Esophagus squamous epithelium (tissue), 5 donors: ENCODE data around the gene SLC12A8. TPM values are rescaled to one million over a fixed set of nuclear protein-coding genes. Genes with fewer than 3 reads are reported as not detected.
A peak's percentile ranks its signal among the peaks of the same experiment; 100 is the strongest.

ENCODE experiments used
- DNase-seq: peaks from one replicate; lab custom pipeline; 2025; lab: John Stamatoyannopoulos, UW
- H3K27ac ChIP-seq, 4 donors: fragments of 200-600 bp; sonication (generic); one replicate each; pipeline ENCODE4 v1.5.1; 2016 to 2019; ENCODE audit warnings: mild to moderate bottlenecking in 1 of 4
- H3K27me3 ChIP-seq, 4 donors: fragments of 200-600 bp; sonication (generic); 1 replicate in 3 of 4; 2 replicates in 1 of 4; pipeline versions ENCODE4 v1.5.1 to v1.6.0; 2017 to 2021; ENCODE audit warnings: antibody characterized with exemption in 1 of 4
- H3K36me3 ChIP-seq, 3 donors: fragments of 200-600 bp; sonication (generic); one replicate each; pipeline ENCODE4 v1.5.1; 2016 to 2019
- H3K4me1 ChIP-seq, 3 donors: fragments of 200-600 bp; sonication (generic); one replicate each; pipeline ENCODE4 v1.5.1; 2017 to 2019
- H3K4me3 ChIP-seq, 4 donors: fragments of 200-600 bp; sonication (generic); 1 replicate in 3 of 4; 2 replicates in 1 of 4; pipeline ENCODE4 v1.5.1; 2016 to 2019; ENCODE audit warnings: mild to moderate bottlenecking in 2 of 4, moderate library complexity in 1 of 4
- H3K9me3 ChIP-seq, 3 donors: fragments of 200-600 bp; sonication (generic); one replicate each; pipeline ENCODE4 v1.5.1; 2016 to 2019
- POLR2A ChIP-seq, 4 donors: fragments of 450-650 bp; IDR thresholded peaks; one replicate each; pipeline ENCODE4 v1.6.1; 2017; ENCODE audit warnings: antibody characterized with exemption in 4 of 4, mild to moderate bottlenecking in 4 of 4, moderate library complexity in 3 of 4
- WGBS, 2 donors: methylation state at CpG; one replicate each; pipeline ENCODE4 v1.1.5; 2018; 5-methylcytosine and 5-hydroxymethylcytosine counted together
- intact Hi-C: fragments of 100-400 bp; cut with DNase I; formaldehyde crosslinking; loops from one replicate; pipeline ENCODE4 v1.15.0; 2022
- total RNA-seq, 4 donors: library from RNA; depleted of rRNA; stranded (reverse); fragments of >200 nt; gene quantifications; one replicate each; pipeline ENCODE4 v1.1.0, GENCODE V29; 2016
- TF ChIP-seq, protein P1 (sequence below), 6 experiments: fragments of 450-650 bp in 4 of 6; fragments of 200-600 bp in 2 of 6; sonication (generic) in 2 of 6; IDR thresholded peaks; one replicate each; pipeline ENCODE4 v1.5.1; 2016 to 2019; ENCODE audit warnings: antibody characterized with exemption in 6 of 6, mild to moderate bottlenecking in 4 of 6, moderate library complexity in 4 of 6
- donor health status: DM: yes; HTN: yes; CAD: no.

The SLC12A8 gene
- total RNA-seq, 4 donors from 2014 or later: 9.9 to 15.9 (median 13.8) TPM

DNA sequence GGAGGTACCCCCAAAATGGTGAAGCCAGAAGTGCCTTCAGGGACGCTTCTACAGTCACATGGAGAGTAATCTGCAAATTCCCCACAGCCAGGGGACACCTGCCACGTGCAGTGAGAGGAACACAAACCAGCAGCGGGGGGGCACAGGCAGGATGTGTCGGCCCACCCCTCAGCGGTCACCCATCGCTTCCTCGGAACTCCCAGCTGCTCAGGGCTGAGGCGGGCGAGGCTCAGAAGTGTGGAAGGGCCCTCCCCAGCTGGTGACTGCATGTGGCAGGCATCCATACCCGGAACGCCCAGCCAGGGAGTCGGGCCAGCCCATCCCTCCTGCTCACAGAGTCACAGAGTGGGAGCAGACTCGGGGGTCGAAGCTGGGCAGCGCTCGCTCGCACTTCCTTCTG, 63.7 kb downstream of the SLC12A8 start:
- Histone ChIP-seq H3K4me3 (no peak overlapping the region), H3K4me1 (peaks cover 24 to 63% (median 28%) of the 10 kb centered on the region in 3 donors), H3K27me3 (no peaks in the 10 kb centered on the region), H3K9me3 (no peaks in the 10 kb centered on the region), H3K27ac (peak overlapping the region; percentile 25 to 66 (median 52)), H3K36me3 (no peaks in the 10 kb centered on the region)
- no peak for DNase-seq
- intact Hi-C loops: loop anchor here (10.0 kb wide), 1 partner anchor 94 kb away; the partner anchor contains the start of gene HEG1
- WGBS, 2 donors: 51% methylated on average over 6 of the region's 17 CpGs; no CpG with 5 or more reads in 1 of the 2 donors
- TF ChIP-seq POLR2A (IDR thresholded peaks at IDR 0.05): no peak
- TF ChIP-seq, protein P1, sequence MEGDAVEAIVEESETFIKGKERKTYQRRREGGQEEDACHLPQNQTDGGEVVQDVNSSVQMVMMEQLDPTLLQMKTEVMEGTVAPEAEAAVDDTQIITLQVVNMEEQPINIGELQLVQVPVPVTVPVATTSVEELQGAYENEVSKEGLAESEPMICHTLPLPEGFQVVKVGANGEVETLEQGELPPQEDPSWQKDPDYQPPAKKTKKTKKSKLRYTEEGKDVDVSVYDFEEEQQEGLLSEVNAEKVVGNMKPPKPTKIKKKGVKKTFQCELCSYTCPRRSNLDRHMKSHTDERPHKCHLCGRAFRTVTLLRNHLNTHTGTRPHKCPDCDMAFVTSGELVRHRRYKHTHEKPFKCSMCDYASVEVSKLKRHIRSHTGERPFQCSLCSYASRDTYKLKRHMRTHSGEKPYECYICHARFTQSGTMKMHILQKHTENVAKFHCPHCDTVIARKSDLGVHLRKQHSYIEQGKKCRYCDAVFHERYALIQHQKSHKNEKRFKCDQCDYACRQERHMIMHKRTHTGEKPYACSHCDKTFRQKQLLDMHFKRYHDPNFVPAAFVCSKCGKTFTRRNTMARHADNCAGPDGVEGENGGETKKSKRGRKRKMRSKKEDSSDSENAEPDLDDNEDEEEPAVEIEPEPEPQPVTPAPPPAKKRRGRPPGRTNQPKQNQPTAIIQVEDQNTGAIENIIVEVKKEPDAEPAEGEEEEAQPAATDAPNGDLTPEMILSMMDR (IDR thresholded peaks at IDR 0.05): no peak

DNA sequence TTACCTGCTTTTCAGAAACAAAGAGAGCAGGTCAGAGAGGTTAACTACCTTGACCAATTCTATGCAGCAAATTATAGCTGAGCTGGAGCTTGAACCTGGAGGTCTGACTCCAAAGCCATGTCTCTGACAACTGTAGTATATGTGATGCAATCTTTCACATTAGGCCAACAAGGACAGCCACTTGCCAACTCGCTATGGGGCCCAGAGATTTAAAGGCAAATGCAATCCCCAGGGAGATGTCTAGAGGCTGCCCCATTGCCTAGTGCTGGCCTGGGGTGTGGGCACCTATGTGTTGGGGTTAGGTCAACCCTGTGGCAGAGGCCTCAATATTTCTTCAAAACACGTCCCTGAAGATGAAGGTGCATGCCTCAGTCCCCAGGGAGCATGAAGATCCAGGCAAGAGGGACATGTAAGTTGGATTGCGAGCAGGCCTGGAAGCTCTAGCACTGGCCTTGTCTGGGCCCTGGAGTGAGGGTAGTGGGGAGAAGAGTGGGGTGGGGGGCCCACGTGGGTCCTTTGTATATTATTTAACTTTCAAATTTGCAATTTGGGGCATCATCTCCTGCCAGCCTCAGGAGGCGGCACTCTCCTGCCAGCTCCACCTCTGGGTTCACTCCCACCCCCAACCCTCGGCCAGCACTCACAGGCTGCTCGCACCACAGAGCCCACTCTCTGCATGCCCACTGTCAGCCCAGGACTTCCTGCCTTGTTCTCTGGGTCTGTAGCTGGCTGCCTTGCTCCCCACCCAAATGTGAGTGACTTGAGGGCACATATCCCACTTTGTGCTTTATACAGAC, 64.3 kb downstream of the SLC12A8 start:
- Histone ChIP-seq H3K27me3 (no peaks in the 10 kb centered on the region), H3K4me3 (no peak overlapping the region), H3K36me3 (no peaks in the 10 kb centered on the region), H3K4me1 (peaks cover 24 to 69% (median 33%) of the 10 kb centered on the region in 3 donors), H3K9me3 (no peaks in the 10 kb centered on the region), H3K27ac (peak overlapping the region; percentile 25 to 79 (median 54))
- WGBS, 2 donors: 69 to 82% methylated on average over 6 to 7 of the region's 7 CpGs
- DNase-seq: no peak
- TF ChIP-seq, protein P1 (IDR thresholded peaks at IDR 0.05): no peak
- no peak for TF ChIP-seq POLR2A (IDR thresholded peaks at IDR 0.05)
- intact Hi-C loops: loop anchor here (10.0 kb wide), 1 partner anchor 93 kb away; the partner anchor contains the start of gene HEG1

DNA sequence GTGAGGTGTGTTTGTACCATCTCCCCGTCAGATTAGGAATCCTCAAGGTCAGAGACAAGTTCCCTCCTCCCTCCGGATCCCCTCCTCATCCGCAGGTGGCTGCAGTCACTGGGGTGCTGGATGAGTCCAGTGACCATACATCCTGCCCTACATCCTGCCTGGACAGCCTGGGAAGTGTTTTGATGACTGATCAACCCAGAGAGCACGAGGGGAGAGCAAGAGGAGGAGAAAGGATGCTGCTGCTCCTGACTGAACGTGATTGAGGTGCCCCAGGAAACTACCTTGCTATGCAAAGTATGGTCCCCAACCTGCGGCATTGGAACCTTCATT, 65.1 kb downstream of the SLC12A8 start:
- Histone ChIP-seq H3K9me3 (no peaks in the 10 kb centered on the region), H3K4me1 (peaks cover 24 to 77% (median 33%) of the 10 kb centered on the region in 3 donors), H3K36me3 (no peaks in the 10 kb centered on the region), H3K27ac (peak overlapping the region in 3 of 4 donors; percentile 30 to 79 (median 66)), H3K27me3 (no peaks in the 10 kb centered on the region), H3K4me3 (no peak overlapping the region)
- TF ChIP-seq, protein P1 (IDR thresholded peaks at IDR 0.05): no peak
- no peak for TF ChIP-seq POLR2A (IDR thresholded peaks at IDR 0.05)
- WGBS, 2 donors: 61 to 100% methylated on average over 3 of the region's 6 CpGs
- DNase-seq: no peak
- intact Hi-C loops: loop anchor here (10.0 kb wide), 1 partner anchor 93 kb away; the partner anchor contains the start of gene HEG1

DNA sequence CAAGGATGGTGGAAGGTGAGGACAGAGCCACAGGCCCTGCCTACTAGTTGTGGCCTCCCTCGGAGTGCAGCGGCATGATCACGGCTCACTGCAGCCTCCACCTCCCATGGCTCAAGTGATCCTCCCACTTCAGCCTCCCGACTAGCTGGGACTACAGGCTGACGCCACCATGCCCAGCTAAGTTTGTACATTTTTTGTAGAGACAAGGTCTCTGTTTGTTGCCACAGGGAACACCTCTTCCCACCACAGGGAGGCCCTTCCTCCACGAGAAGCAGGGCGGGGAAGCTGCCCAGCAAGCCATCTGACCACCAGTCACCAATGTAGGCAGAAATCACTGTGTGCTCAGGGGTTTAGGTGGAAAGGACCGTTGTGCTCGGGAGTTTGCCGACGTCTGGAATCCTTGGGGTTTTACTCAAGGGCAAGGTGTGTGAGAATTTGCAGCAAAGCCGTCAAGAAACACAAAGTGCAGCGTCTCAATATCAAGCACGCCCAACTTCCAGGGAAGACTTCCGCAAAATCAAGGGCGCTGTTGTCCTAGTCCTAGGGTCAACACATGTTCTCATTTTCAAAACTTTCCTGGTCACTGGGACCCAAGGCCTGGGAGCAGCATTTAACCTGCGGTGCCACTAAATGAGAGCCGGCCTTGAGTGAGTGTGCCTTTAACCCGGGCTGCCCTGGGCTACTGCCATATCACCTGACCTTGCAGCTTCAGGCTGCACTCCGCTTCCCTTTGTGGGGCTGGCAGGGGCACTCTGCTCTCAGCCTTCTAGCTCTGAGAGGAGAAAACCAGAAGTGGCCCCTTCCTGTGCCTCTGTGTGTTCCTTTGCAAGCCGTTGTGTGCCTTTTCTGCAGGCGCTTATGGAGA, 65.7 kb downstream of the SLC12A8 start:
- intact Hi-C loops: loop anchor here (10.0 kb wide), 1 partner anchor 92 kb away; the partner anchor contains the start of gene HEG1
- no peak for DNase-seq
- Histone ChIP-seq H3K27me3 (no peaks in the 10 kb centered on the region), H3K4me1 (peaks cover 29 to 80% (median 36%) of the 10 kb centered on the region in 3 donors), H3K27ac (peak overlapping the region in 3 of 4 donors; percentile 30 to 79 (median 66)), H3K36me3 (no peaks in the 10 kb centered on the region), H3K4me3 (no peak overlapping the region), H3K9me3 (no peaks in the 10 kb centered on the region)
- 70 to 84% methylated on average over 6 to 11 of the region's 22 CpGs for WGBS, 2 donors
- no peak for TF ChIP-seq POLR2A (IDR thresholded peaks at IDR 0.05)
- TF ChIP-seq, protein P1 (IDR thresholded peaks at IDR 0.05): no peak
